ENCODE measurements around the gene TOP2A. TPM values are rescaled to one million over a fixed set of nuclear protein-coding genes. Genes with fewer than 3 reads are reported as not detected.
A peak's percentile ranks its signal among the peaks of the same experiment; 100 is the strongest.

The TOP2A gene
- total and polyA plus RNA-seq, 3 donors from 2014 or later = 65.0 to 94.9 (median 75.3) TPM

DNA sequence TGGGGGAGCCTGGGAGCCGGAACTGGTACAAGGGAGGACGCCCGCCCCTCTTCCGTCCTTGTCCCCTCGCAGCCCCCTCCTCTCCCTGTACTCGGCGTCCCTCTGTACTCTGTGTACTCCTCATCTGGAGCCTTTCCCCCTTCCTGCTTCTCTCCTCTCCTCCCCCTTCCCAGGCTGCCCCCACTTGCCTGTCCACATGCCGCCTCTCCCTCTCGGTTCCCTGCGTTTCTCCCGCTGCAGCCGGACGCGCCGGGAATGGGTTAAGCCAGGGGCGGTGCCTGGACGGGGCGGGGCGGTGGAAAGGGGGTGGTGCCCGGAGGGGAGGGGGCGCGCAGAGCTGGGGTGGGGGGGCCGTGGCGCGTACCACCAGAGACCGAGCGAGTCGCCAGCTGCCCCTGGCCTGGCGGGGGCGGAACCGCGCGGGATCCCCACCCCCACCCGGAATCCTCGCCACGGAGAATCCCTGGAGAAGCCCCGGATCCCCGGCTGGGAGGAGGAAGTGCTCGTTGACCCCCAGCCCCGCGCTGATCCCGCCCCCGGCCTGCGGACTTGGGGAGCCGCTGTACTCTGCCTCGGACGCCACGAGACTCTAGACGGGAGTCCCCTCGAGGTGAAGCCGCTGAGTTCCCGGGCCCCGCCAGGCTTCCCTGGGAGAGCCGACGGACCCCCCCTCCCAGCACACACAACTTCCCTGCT, 75.7 kb downstream of the TOP2A start:
- intact Hi-C loops (cut with DNase I; ENCODE audit: low total_unique reads) = no loop called here
- DNase-seq = peak; percentile 84

DNA sequence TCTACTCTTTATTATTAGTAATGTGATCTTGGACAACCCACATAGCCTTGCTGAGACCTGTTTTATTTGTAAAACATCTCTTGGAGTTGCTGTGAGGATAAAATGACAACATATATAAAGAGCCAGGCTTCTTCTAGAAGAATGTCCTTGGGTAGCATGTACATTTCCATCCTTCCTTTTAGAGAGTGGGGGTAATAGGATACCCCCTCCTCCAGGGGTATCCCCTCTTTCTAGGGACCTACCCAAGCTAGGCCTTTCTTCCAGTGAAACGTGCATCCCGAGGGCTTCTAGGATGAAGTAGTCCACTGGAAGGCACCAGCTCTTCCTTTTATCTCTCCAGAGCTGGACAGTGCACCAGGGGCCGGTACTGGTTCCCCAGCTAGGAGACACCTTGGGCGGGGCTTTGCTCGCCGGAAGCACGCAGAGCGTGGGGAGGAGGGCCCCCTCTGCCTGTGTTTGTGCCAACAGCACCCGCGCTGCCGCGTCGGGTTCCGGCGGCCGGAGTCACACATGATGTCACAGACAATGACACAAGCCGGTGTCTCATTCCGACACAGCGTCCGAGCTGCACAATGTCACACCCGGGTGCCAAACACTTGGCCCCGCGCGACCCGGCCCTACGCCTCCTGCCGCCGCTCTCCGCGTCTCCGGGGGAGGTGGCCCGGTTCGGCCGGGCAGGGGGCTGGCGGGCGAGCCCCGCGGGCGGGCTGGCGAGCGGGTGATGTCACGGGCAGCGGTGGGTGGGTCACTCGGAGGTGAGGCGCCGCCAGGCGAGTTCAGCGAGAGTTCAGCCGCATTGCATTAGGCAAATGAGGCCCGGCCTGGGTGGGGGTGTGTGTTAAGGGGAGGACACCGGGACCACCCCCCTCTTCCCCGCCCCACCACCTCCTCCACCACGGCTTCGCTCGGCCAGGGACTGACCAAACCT, 76.6 kb downstream of the TOP2A start:
- WGBS, 2 donors = 0% methylated on average over 6 to 26 of the region's 55 CpGs
- intact Hi-C loops (cut with DNase I; ENCODE audit: low total_unique reads) = no loop called here
- peak overlapping the region; percentile 83 to 97 for H3K27ac ChIP-seq
- H3K27me3 ChIP-seq = no peaks in the 10 kb centered on the region
- no peaks in the 10 kb centered on the region for H3K36me3 ChIP-seq (ENCODE audit: low read depth, missing control alignments)
- peak; percentile 6 for TF ChIP-seq POLR2A (IDR thresholded peaks at IDR 0.05)
- TF ChIP-seq, protein P1, sequence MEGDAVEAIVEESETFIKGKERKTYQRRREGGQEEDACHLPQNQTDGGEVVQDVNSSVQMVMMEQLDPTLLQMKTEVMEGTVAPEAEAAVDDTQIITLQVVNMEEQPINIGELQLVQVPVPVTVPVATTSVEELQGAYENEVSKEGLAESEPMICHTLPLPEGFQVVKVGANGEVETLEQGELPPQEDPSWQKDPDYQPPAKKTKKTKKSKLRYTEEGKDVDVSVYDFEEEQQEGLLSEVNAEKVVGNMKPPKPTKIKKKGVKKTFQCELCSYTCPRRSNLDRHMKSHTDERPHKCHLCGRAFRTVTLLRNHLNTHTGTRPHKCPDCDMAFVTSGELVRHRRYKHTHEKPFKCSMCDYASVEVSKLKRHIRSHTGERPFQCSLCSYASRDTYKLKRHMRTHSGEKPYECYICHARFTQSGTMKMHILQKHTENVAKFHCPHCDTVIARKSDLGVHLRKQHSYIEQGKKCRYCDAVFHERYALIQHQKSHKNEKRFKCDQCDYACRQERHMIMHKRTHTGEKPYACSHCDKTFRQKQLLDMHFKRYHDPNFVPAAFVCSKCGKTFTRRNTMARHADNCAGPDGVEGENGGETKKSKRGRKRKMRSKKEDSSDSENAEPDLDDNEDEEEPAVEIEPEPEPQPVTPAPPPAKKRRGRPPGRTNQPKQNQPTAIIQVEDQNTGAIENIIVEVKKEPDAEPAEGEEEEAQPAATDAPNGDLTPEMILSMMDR (IDR thresholded peaks at IDR 0.05) = peak in 2 of 3 experiments; percentile 6 to 14
- peaks cover 80% of the 10 kb centered on the region for H3K4me1 ChIP-seq
- H3K4me3 ChIP-seq = peak overlapping the region; percentile 74 to 83
- peak; percentile 93 for DNase-seq
- no peaks in the 10 kb centered on the region for H3K9me3 ChIP-seq

More for the DNA sequence above, 75.7 kb downstream of the TOP2A start:
- peak overlapping the region; percentile 74 to 83 for H3K4me3 ChIP-seq
- no peaks in the 10 kb centered on the region for H3K27me3 ChIP-seq
- H3K27ac ChIP-seq = peak overlapping the region; percentile 83 to 97
- TF ChIP-seq, protein P1 (IDR thresholded peaks at IDR 0.05) = no peak
- no peak for TF ChIP-seq POLR2A (IDR thresholded peaks at IDR 0.05)
- peaks cover 80% of the 10 kb centered on the region for H3K4me1 ChIP-seq
- H3K36me3 ChIP-seq (ENCODE audit: low read depth, missing control alignments) = no peaks in the 10 kb centered on the region
- H3K9me3 ChIP-seq = no peaks in the 10 kb centered on the region
- 0% methylated on average over 17 to 36 of the region's 55 CpGs for WGBS, 2 donors

DNA sequence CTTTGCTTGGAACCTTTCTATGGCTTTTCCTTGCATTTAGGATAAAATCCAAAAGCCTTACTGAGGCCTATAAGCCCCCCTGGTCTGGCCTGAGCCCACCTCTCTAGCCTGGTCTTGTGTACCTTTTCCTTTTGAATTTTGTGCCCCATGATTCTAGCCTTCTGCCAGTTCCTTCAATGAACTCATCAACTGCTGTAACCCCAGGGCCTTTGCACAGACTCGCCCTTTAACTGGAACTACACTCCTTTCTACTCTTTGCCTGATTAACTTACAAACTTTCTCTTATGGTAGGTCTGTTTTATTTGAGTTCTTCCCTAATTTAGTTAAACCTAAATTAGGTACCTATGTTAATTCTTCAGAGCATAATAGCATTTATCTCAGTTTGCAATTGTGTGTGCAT, 77.4 kb downstream of the TOP2A start:
- no peaks in the 10 kb centered on the region for H3K36me3 ChIP-seq (ENCODE audit: low read depth, missing control alignments)
- 86 to 91% methylated on average over 1 of the region's 1 CpG for WGBS, 2 donors
- H3K9me3 ChIP-seq = no peaks in the 10 kb centered on the region
- no peak for DNase-seq
- peak overlapping the region; percentile 83 to 97 for H3K27ac ChIP-seq
- intact Hi-C loops (cut with DNase I; ENCODE audit: low total_unique reads) = no loop called here
- peaks cover 81% of the 10 kb centered on the region for H3K4me1 ChIP-seq
- no peak for TF ChIP-seq POLR2A (IDR thresholded peaks at IDR 0.05)
- TF ChIP-seq, protein P1 (IDR thresholded peaks at IDR 0.05) = no peak
- H3K4me3 ChIP-seq = no peak overlapping the region
- H3K27me3 ChIP-seq = no peaks in the 10 kb centered on the region

DNA sequence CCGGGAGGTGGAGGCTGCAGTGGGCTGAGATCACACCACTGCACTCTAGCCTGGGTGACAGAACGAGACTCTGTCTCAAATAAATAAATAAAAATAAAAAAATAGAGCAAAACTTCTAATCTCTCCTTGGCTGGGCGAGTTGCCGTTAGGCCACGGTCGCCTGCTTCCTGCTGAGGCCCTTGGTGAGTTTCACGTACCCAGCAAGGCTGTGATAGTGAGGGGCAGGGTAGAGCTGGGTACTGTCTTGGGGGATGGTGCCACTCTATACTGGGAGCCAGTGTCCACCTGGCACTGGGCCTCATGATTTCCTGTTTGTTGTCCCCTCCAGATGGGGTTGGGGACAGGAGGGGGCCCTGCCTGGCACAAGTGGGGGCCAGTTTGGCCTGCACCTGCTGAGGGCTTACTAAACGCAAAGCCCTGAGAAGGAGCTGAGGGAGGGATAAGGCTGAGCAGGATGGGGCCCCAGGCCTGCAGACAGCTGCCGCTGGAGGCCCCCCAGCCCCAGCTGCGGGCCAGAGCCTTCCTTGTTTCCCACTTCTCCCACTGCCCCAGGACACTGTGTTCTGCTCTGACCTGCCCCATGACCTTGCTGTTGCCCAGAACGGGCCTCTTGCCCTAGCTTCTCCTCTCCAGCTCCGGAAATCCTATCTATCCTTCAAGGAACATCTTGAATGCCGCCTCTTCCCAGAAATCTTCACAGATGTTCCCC, 78.6 kb downstream of the TOP2A start:
- 24 to 43% methylated on average over 13 of the region's 13 CpGs for WGBS, 2 donors

More for the DNA sequence above, 78.6 kb downstream of the TOP2A start:
- H3K36me3 ChIP-seq (ENCODE audit: low read depth, missing control alignments) = no peaks in the 10 kb centered on the region
- intact Hi-C loops (cut with DNase I; ENCODE audit: low total_unique reads) = no loop called here
- H3K27ac ChIP-seq = peak overlapping the region; percentile 59 to 97
- H3K4me1 ChIP-seq = peaks cover 81% of the 10 kb centered on the region
- no peaks in the 10 kb centered on the region for H3K9me3 ChIP-seq
- TF ChIP-seq, protein P1 (IDR thresholded peaks at IDR 0.05) = no peak
- TF ChIP-seq POLR2A (IDR thresholded peaks at IDR 0.05) = no peak
- no peak overlapping the region for H3K4me3 ChIP-seq
- DNase-seq = peak; percentile 65
- H3K27me3 ChIP-seq = no peaks in the 10 kb centered on the region

Small RNA genes lying within 50 kb of the gene (small RNA-seq; reads per million reads assigned to genes)
- gene RF00019 (0 reads per million in 2 donors), gene RNA5SP441 (0 reads per million in 2 donors)

Other genes starting within 250 kb of the TOP2A start
- gene RAPGEFL1, start 240.4 kb downstream of the TOP2A start, total RNA-seq = 10 to 100 TPM; 22.3 to 23.9 TPM
- 13.6 TPM for gene RAPGEFL1, start 240.4 kb downstream of the TOP2A start, polyA plus RNA-seq (ENCODE audit: insufficient read depth, low read depth, low replicate concordance)
- 10 to 100 TPM; 16.4 to 20.1 TPM for gene WIPF2, start 198.6 kb downstream of the TOP2A start, total RNA-seq
- 21.1 TPM for gene WIPF2, start 198.6 kb downstream of the TOP2A start, polyA plus RNA-seq (ENCODE audit: insufficient read depth, low read depth, low replicate concordance)
- 10 to 100 TPM; 12.4 to 22.8 TPM for gene CDC6, start 130.0 kb downstream of the TOP2A start, total RNA-seq
- gene CDC6, start 130.0 kb downstream of the TOP2A start, polyA plus RNA-seq (ENCODE audit: insufficient read depth, low read depth, low replicate concordance) = 14.7 TPM
- gene RARA, start 108.7 kb downstream of the TOP2A start, total RNA-seq = 10 to 100 TPM; 65.5 to 66.0 TPM
- gene RARA, start 108.7 kb downstream of the TOP2A start, polyA plus RNA-seq (ENCODE audit: insufficient read depth, low read depth, low replicate concordance) = 49.8 TPM
- 1 to 10 TPM; 2.1 to 2.6 TPM for gene GJD3, start 53.2 kb downstream of the TOP2A start, total RNA-seq
- not detected for gene GJD3, start 53.2 kb downstream of the TOP2A start, polyA plus RNA-seq (ENCODE audit: insufficient read depth, low read depth, low replicate concordance)
- 10 to 100 TPM; 67.9 to 76.7 TPM for gene IGFBP4, start 25.6 kb upstream of the TOP2A start, total RNA-seq
- 317 TPM for gene IGFBP4, start 25.6 kb upstream of the TOP2A start, polyA plus RNA-seq (ENCODE audit: insufficient read depth, low read depth, low replicate concordance)
- gene TNS4, start 83.7 kb upstream of the TOP2A start, total RNA-seq = under 1 TPM; 0.12 to 0.16 TPM
- 0.09 TPM for gene TNS4, start 83.7 kb upstream of the TOP2A start, polyA plus RNA-seq (ENCODE audit: insufficient read depth, low read depth, low replicate concordance)
- gene CCR7, start 147.6 kb upstream of the TOP2A start, total RNA-seq = 1 to 10 TPM in 1 of 2 donors, under 1 TPM in 1; 0.87 to 1.3 TPM
- 1.5 TPM for gene CCR7, start 147.6 kb upstream of the TOP2A start, polyA plus RNA-seq (ENCODE audit: insufficient read depth, low read depth, low replicate concordance)
- 10 to 100 TPM; 80.3 to 81.6 TPM for gene SMARCE1, start 229.9 kb upstream of the TOP2A start, total RNA-seq
- 86.4 TPM for gene SMARCE1, start 229.9 kb upstream of the TOP2A start, polyA plus RNA-seq (ENCODE audit: insufficient read depth, low read depth, low replicate concordance)
- gene KRT222, start 247.3 kb upstream of the TOP2A start, total RNA-seq = 1 to 10 TPM; 1.2 to 3.1 TPM
- gene KRT222, start 247.3 kb upstream of the TOP2A start, polyA plus RNA-seq (ENCODE audit: insufficient read depth, low read depth, low replicate concordance) = 1.0 TPM

All from testis (tissue), 3 donors.